Lower lobe of right lung (tissue), 2 donors: ENCODE results near the gene TMEM270. TPM values are rescaled to one million over a fixed set of nuclear protein-coding genes. Genes with fewer than 3 reads are reported as not detected.
A peak's percentile ranks its signal among the peaks of the same experiment; 100 is the strongest.

Experiments used
- ATAC-seq, 2 donors: fragments of 200-7000 bp; cut with Tn5 transposase; one replicate each; pipeline ENCODE4 v1.9.1; 2020 to 2022; ENCODE audit warnings: mild to moderate bottlenecking in 2 of 2, moderate library complexity in 2 of 2
- DNase-seq: peaks from one replicate; pipeline ENCODE4 v3.0.0-alpha.2; 2020
- H3K27ac ChIP-seq: fragments of 200-600 bp; one replicate; pipeline ENCODE4 v1.8.0; 2022
- H3K27me3 ChIP-seq: fragments of 200-600 bp; one replicate; pipeline ENCODE4 v1.8.0; 2022; ENCODE audit warnings: low read depth
- H3K36me3 ChIP-seq: fragments of 200-600 bp; one replicate; pipeline ENCODE4 v1.8.0; 2022; ENCODE audit warnings: mild to moderate bottlenecking
- H3K4me1 ChIP-seq: fragments of 200-600 bp; one replicate; pipeline ENCODE4 v1.8.0; 2022
- H3K4me3 ChIP-seq: fragments of 200-600 bp; one replicate; pipeline ENCODE4 v1.8.0; 2022; ENCODE audit warnings: mild to moderate bottlenecking
- H3K9me3 ChIP-seq: fragments of 200-600 bp; one replicate; pipeline ENCODE4 v1.8.0; 2022
- intact Hi-C: fragments of 100-400 bp; cut with DNase I; formaldehyde crosslinking; loops from one replicate; pipeline ENCODE4 v1.11.0; 2022
- total RNA-seq: library from RNA; stranded (reverse); fragmentation: NEBNext Ultra II Directional; extraction: Animal tissue kit (Norgen Biotek cat#: 25700); gene quantifications from one replicate; pipeline ENCODE4 v1.2.1, GENCODE V29; 2021
- TF ChIP-seq, protein P1 (sequence below): fragments of 200-600 bp; IDR thresholded peaks from one replicate; pipeline ENCODE4 v1.8.0; 2022; ENCODE audit warnings: antibody characterized with exemption, mild to moderate bottlenecking
- donor health status: DM: no; HTN: yes; CAD: no; lungs with severe emphysema.

Gene TMEM270
- total RNA-seq, 1 donor from 2014 or later: not detected

DNA sequence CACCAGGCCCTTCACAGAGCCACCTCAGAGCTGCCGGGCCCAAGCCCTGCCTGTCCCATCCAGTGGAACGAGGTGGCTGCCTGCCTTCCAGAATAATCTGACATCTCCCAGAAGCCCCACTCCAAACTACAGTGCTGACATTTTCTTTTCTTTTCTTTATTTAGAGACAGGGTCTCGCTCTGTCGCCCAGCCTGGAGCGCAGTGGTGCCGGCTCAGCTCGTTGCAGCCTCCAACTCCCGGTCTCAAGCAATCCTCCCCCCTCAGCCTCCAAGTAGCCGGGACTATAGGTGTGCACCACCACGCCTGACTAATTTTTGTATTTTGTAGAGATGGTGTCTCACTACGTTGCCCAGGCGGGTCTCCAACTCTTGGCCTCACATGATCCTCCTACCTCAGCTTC is 346 bp downstream of the TMEM270 start:
- Histone ChIP-seq H3K4me3 (no peak overlapping the region), H3K4me1 (no peaks in the 10 kb centered on the region), H3K36me3 (no peaks in the 10 kb centered on the region), H3K9me3 (no peaks in the 10 kb centered on the region), H3K27ac (no peak overlapping the region), H3K27me3 (no peaks in the 10 kb centered on the region)
- intact Hi-C loops: no loop called here
- no peak for DNase-seq
- no peak for ATAC-seq
- TF ChIP-seq, protein P1, sequence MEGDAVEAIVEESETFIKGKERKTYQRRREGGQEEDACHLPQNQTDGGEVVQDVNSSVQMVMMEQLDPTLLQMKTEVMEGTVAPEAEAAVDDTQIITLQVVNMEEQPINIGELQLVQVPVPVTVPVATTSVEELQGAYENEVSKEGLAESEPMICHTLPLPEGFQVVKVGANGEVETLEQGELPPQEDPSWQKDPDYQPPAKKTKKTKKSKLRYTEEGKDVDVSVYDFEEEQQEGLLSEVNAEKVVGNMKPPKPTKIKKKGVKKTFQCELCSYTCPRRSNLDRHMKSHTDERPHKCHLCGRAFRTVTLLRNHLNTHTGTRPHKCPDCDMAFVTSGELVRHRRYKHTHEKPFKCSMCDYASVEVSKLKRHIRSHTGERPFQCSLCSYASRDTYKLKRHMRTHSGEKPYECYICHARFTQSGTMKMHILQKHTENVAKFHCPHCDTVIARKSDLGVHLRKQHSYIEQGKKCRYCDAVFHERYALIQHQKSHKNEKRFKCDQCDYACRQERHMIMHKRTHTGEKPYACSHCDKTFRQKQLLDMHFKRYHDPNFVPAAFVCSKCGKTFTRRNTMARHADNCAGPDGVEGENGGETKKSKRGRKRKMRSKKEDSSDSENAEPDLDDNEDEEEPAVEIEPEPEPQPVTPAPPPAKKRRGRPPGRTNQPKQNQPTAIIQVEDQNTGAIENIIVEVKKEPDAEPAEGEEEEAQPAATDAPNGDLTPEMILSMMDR: no peak

DNA sequence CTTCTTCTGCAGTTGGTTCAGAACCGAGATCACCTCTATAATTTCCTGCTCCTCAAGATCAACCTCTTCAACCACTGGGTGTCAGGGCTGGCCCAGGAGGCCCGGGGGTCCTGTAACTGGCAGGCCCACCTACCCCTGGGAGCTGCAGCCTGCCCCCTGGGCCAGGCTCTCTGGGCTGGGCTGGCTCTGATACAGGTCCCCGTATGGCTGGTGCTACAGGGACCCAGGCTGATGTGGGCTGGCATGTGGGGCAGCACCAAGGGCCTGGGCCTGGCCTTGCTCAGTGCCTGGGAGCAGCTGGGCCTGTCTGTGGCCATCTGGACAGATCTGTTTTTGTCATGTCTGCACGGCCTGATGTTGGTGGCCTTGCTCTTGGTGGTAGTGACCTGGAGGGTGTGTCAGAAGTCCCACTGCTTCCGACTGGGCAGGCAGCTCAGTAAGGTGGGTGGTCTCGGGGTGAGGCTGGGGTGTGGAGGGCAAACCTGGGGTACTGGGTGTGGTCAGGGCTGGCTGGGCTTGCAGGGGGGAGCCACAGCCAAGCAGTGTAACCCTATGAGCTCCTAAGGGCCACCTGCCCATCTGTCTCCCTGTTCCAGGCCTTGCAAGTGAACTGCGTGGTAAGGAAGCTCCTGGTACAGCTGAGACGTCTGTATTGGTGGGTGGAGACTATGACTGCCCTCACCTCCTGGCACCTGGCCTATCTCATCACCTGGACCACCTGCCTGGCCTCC is 4.2 kb downstream of the TMEM270 start:
- Histone ChIP-seq H3K27ac (no peak overlapping the region), H3K9me3 (no peaks in the 10 kb centered on the region), H3K36me3 (no peaks in the 10 kb centered on the region), H3K4me1 (peaks cover 18% of the 10 kb centered on the region), H3K27me3 (no peaks in the 10 kb centered on the region), H3K4me3 (no peak overlapping the region)
- intact Hi-C loops: no loop called here
- no peak for DNase-seq
- TF ChIP-seq, protein P1: no peak
- no peak for ATAC-seq

DNA sequence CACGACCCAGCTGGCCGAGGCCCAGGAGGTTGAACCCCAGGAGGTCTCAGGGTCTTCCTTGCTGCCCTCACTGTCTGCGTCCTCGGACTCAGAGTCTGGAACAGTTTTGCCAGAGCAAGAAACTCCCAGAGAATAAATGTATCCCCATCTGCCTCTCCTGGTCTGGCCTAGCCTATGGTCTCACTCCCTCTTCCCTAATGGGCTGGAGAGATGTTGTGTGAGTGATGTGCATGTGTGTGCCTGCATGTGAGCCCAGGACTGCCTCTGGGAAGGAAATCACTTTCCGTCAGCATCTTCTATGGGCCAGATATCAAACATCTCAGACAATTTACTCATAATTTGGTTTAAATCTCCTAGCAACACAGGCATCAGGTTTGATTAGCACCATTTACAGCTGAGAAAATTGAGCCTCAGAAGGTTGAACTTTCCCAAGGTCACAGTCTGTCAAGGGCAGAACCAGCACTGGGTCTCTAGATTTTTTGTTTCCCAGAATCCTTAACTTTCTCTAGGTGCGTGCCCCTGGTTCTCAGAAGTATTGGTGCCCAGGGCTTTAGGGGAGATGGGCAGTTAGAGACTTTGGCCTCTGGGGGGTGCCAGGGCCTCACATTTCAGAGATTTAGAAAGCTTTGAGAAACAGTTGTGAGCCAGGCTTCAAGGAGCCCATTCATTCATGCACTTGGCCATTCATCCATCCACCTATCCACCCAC is 4.9 kb downstream of the TMEM270 start:
- DNase-seq: no peak
- peak; percentile 29 to 50 for ATAC-seq
- Histone ChIP-seq H3K36me3 (no peaks in the 10 kb centered on the region), H3K4me1 (peaks cover 21% of the 10 kb centered on the region), H3K27ac (no peak overlapping the region), H3K9me3 (no peaks in the 10 kb centered on the region), H3K4me3 (no peak overlapping the region), H3K27me3 (no peaks in the 10 kb centered on the region)
- TF ChIP-seq, protein P1: peak; percentile 66
- intact Hi-C loops: no loop called here

- no peaks in the 10 kb centered on the region for H3K27me3 ChIP-seq
- no peak overlapping the region for H3K4me3 ChIP-seq
- TF ChIP-seq, protein P1: no peak
- H3K27ac ChIP-seq: no peak overlapping the region
- ATAC-seq (no peak), DNase-seq (no peak)
- no peaks in the 10 kb centered on the region for H3K9me3 ChIP-seq
- no peaks in the 10 kb centered on the region for H3K36me3 ChIP-seq
- peaks cover 25% of the 10 kb centered on the region for H3K4me1 ChIP-seq
- intact Hi-C loops: no loop called here
These were observed 5.4 kb downstream of the TMEM270 start for GRCh38 chr7:73866446-73866767.

DNA sequence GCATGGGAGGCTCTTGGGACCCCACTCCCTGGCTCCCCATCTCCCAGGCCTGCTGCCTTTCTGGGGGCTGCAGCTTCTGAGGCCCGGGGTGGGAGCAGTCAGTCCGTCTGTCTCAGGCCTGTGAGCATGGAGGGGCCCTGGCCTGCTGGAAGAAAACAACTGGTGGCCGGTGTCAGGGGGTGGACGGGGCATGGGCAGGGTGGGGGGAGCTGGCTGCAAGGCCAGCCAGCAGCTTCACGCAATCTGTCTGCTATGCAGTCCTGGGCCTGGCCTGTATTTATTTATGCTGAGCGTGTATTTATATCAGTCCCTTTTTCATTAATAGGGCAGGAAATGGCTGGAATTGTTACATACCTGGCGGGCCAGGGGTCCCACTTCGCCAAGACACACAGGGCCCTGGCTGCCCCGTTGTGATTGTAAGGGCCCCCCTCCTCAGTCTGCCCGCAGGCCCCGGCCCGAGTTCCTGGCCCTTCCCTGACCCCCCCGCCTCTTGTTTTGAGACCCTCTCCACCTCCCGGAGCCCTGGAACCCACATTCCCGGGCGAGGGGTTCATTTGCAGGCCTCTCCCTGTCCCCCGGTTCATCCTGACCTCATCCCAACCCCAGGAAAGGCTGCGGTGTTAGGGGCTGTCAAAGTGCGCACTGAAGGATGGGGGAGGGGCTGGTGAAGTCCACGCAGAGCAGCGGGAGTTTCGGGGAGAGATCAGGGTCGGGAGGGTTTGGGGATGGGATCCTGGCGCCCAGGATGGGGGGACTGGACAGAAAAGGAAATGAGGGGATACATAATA is 8.2 kb downstream of the TMEM270 start:
- peak overlapping the region; percentile 41 for H3K27ac ChIP-seq
- H3K36me3 ChIP-seq: no peaks in the 10 kb centered on the region
- intact Hi-C loops: no loop called here
- peaks cover 36% of the 10 kb centered on the region for H3K4me1 ChIP-seq
- no peak for DNase-seq
- H3K4me3 ChIP-seq: no peak overlapping the region
- ATAC-seq: no peak
- H3K27me3 ChIP-seq: no peaks in the 10 kb centered on the region
- no peaks in the 10 kb centered on the region for H3K9me3 ChIP-seq
- TF ChIP-seq, protein P1: no peak
